Mesenchymal stem cell (in vitro differentiated cells and primary cell): ENCODE measurements around the gene C20orf96.

Experiments
- DNase-seq: peaks from one replicate; pipeline ENCODE4 v3.0.0-alpha.2; 2013
- H2AFZ ChIP-seq: one replicate; pipeline ENCODE4 v1.6.1; 2013; ENCODE audit warnings: low read depth, mild to moderate bottlenecking, control low read depth, inconsistent platforms, low read length, moderate library complexity
- H2AK5ac ChIP-seq: 2 replicates; pipeline ENCODE4 v1.6.1; 2013; ENCODE audit warnings: low read length, moderate library complexity, mild to moderate bottlenecking, inconsistent platforms; ENCODE audit not compliant: severe bottlenecking
- H2BK120ac ChIP-seq: one replicate; pipeline ENCODE4 v1.6.1; 2013; ENCODE audit warnings: low read depth, mild to moderate bottlenecking, inconsistent platforms, low read length, moderate library complexity
- H2BK12ac ChIP-seq, 2 experiments: one replicate each; pipeline ENCODE4 v1.6.1; 2013; ENCODE audit warnings: inconsistent platforms in 2 of 2, low read length in 2 of 2, mild to moderate bottlenecking in 2 of 2, moderate library complexity in 2 of 2, control low read depth in 1 of 2
- H2BK15ac ChIP-seq: one replicate; pipeline ENCODE4 v1.6.1; 2013; ENCODE audit warnings: mild to moderate bottlenecking, low read depth, inconsistent platforms; ENCODE audit not compliant: poor library complexity, severe bottlenecking
- H2BK5ac ChIP-seq: 2 replicates; pipeline ENCODE4 v1.6.1; 2013; ENCODE audit warnings: low read depth, mild to moderate bottlenecking, low read length, control low read depth, inconsistent platforms; ENCODE audit not compliant: poor library complexity, severe bottlenecking
- H3K14ac ChIP-seq, 2 experiments: one replicate each; pipeline ENCODE4 v1.6.1; 2013; ENCODE audit warnings: inconsistent platforms in 2 of 2, low read length in 2 of 2, control low read depth in 1 of 2, mild to moderate bottlenecking in 1 of 2, moderate library complexity in 1 of 2
- H3K18ac ChIP-seq, 2 experiments: one replicate each; pipeline ENCODE4 v1.6.1; 2013; ENCODE audit warnings: inconsistent platforms in 2 of 2, low read length in 2 of 2, control low read depth in 1 of 2, low read depth in 1 of 2, mild to moderate bottlenecking in 1 of 2
- H3K23ac ChIP-seq, 2 experiments: one replicate each; pipeline ENCODE4 v1.6.1; 2013; ENCODE audit warnings: inconsistent platforms in 2 of 2, low read length in 2 of 2, mild to moderate bottlenecking in 2 of 2, moderate library complexity in 2 of 2, control low read depth in 1 of 2
- H3K27ac ChIP-seq: 2 replicates; pipeline ENCODE4 v1.5.1; 2013; ENCODE audit warnings: mild to moderate bottlenecking, moderate library complexity, low read length, control low read depth, inconsistent platforms; ENCODE audit not compliant: poor library complexity, severe bottlenecking
- H3K27me3 ChIP-seq, 2 experiments: 2 replicates each; pipeline versions ENCODE4 v1.6.1 to v1.7.0; 2013; ENCODE audit warnings: low read length in 2 of 2, mild to moderate bottlenecking in 2 of 2, moderate library complexity in 2 of 2, control low read depth in 1 of 2, inconsistent platforms in 1 of 2; ENCODE audit not compliant: control insufficient read depth in 1 of 2, insufficient read depth in 1 of 2
- H3K36me3 ChIP-seq, 2 experiments: 2 replicates each; pipeline versions ENCODE4 v1.6.1 to v1.7.0; 2013; ENCODE audit warnings: low read length in 2 of 2, control low read depth in 1 of 2, inconsistent platforms in 1 of 2, low read depth in 1 of 2, mild to moderate bottlenecking in 1 of 2; ENCODE audit not compliant: insufficient read depth in 2 of 2, control insufficient read depth in 1 of 2
- H3K4ac ChIP-seq, 2 experiments: one replicate each; pipeline ENCODE4 v1.6.1; 2013; ENCODE audit warnings: inconsistent platforms in 2 of 2, low read length in 2 of 2, mild to moderate bottlenecking in 2 of 2, moderate library complexity in 2 of 2, control low read depth in 1 of 2, low read depth in 1 of 2
- H3K4me1 ChIP-seq: 2 replicates; pipeline ENCODE4 v1.6.1; 2013; ENCODE audit warnings: low read depth, low read length, control low read depth; ENCODE audit not compliant: control insufficient read depth, insufficient read depth
- H3K4me2 ChIP-seq: 2 replicates; pipeline ENCODE4 v1.6.1; 2013; ENCODE audit warnings: low read length, mild to moderate bottlenecking, inconsistent platforms; ENCODE audit not compliant: poor library complexity, severe bottlenecking
- H3K4me3 ChIP-seq, 2 experiments: 2 replicates each; pipeline versions ENCODE4 v1.5.1 to v1.7.0; 2013; ENCODE audit warnings: low read length in 2 of 2, mild to moderate bottlenecking in 2 of 2, control low read depth in 1 of 2, low read depth in 1 of 2; ENCODE audit not compliant: insufficient read depth in 1 of 2
- H3K79me1 ChIP-seq: replicated peaks from 2 replicates; pipeline ENCODE4 v1.6.1; 2013; ENCODE audit warnings: mild to moderate bottlenecking, control low read depth, low read length, inconsistent platforms; ENCODE audit not compliant: poor library complexity, severe bottlenecking
- H3K9ac ChIP-seq: 2 replicates; pipeline ENCODE4 v1.7.0; 2013; ENCODE audit warnings: mild to moderate bottlenecking, low read length, moderate library complexity
- H3K9me3 ChIP-seq: 2 replicates; pipeline ENCODE4 v1.7.0; 2013; ENCODE audit warnings: mild to moderate bottlenecking, low read length; ENCODE audit not compliant: control insufficient read depth
- H4K8ac ChIP-seq: one replicate; pipeline ENCODE4 v1.6.1; 2013; ENCODE audit warnings: inconsistent platforms, mild to moderate bottlenecking, low read length, moderate library complexity
- H4K91ac ChIP-seq: one replicate; pipeline ENCODE4 v1.6.1; 2013; ENCODE audit warnings: mild to moderate bottlenecking, low read length, inconsistent platforms
- WGBS: methylation state at CpG from one replicate; pipeline ENCODE4 v1.1.7; 2013; ENCODE audit warnings: mixed read lengths; 5-methylcytosine and 5-hydroxymethylcytosine counted together

Gene C20orf96

GRCh38 chr20:270517-270916 lies 20.0 kb downstream of the C20orf96 start:
- Histone ChIP-seq H3K9ac (no peak overlapping the region), H3K4me2 (no peak overlapping the region), H3K79me1 (no peaks in the 10 kb centered on the region), H3K18ac (no peak overlapping the region), H3K4me1 (peaks cover 10% of the 10 kb centered on the region), H3K4me3 (no peak overlapping the region), H2AK5ac (no peak overlapping the region), H2BK12ac (no peak overlapping the region), H3K27me3 (peaks cover 0 to 14% of the 10 kb centered on the region in 2 experiments), H3K27ac (no peak overlapping the region), H2BK15ac (no peak overlapping the region), H3K36me3 (peaks cover under 1 to 13% of the 10 kb centered on the region in 2 experiments), H3K4ac (no peak overlapping the region), H2AFZ (no peak overlapping the region), H2BK5ac (no peak overlapping the region), H3K14ac (no peak overlapping the region), H4K8ac (no peak overlapping the region), H2BK120ac (no peak overlapping the region), H3K23ac (no peak overlapping the region), H3K9me3 (no peaks in the 10 kb centered on the region), H4K91ac (no peak overlapping the region)
- WGBS, result 92% methylated on average over 5 of the region's 5 CpGs
- DNase-seq, result no peak

DNA sequence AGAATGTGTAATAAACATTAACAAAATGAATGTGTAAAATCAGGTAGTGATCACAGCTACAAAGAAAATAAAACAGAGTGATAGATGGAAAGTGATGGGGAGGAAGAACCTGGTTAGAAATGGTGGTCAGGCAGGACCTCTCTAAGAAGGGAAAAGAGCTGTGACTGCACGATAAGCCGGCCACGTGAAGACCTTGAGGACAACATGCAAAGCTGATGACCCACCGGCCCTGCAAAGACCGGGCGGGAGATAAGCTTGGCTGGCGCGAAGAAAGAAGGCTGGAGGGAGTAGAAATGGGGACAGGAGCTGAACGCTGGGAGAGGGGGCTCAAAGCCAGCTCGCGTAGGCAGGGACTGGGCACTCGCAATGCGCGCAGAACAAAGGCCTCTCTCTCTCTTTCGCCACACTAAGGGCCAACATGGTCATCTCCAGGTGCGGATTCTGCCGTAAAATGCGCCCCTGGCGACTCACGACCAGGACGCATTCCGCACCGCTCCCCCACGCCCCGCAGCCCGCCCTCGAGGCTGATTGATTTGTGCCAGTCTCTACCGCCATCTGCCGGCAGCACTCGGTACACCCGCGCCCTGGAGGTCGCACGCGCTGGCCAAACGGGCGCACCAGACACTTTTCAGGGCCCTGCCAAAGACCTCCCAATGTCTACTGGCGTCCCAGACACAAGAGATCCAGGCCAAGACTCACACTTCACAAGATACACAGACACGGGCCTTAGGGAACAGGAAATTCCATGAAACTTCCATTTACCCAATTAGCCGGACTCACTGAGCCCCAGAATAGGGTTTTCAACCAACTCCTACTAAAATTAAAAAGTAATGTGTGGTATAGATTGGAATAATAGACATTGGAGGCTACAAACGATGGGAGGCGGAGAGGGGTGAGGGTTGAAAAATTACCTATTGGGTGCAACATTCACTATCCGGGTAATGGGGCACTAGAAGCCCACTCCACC lies 23.7 kb downstream of the C20orf96 start:
- H3K9me3 ChIP-seq, result no peaks in the 10 kb centered on the region
- peak overlapping the region; percentile 34 to 79 for H3K4me3 ChIP-seq
- peak overlapping the region in 1 of 2 experiments; percentile 19 for H3K4ac ChIP-seq
- no peak overlapping the region for H2AK5ac ChIP-seq
- no peak overlapping the region for H4K91ac ChIP-seq
- H3K27ac ChIP-seq, result no peak overlapping the region
- H3K4me1 ChIP-seq, result peaks cover 10% of the 10 kb centered on the region
- DNase-seq, result peak; percentile 66
- peaks cover 0 to 4% of the 10 kb centered on the region in 2 experiments for H3K36me3 ChIP-seq
- H2BK120ac ChIP-seq, result no peak overlapping the region
- H3K9ac ChIP-seq, result peak overlapping the region; percentile 73
- peak overlapping the region; percentile 97 for H4K8ac ChIP-seq
- no peak overlapping the region for H3K14ac ChIP-seq
- peak overlapping the region; percentile 87 for H2AFZ ChIP-seq
- peak overlapping the region; percentile 74 for H3K4me2 ChIP-seq
- no peak overlapping the region for H3K23ac ChIP-seq
- H3K79me1 ChIP-seq, result no peaks in the 10 kb centered on the region
- peaks cover 8 to 36% of the 10 kb centered on the region in 2 experiments for H3K27me3 ChIP-seq
- H3K18ac ChIP-seq, result peak overlapping the region; percentile 62 to 70
- peak overlapping the region; percentile 78 for H2BK15ac ChIP-seq
- WGBS, result 15% methylated on average over 39 of the region's 43 CpGs
- H2BK5ac ChIP-seq, result no peak overlapping the region
- no peak overlapping the region for H2BK12ac ChIP-seq

GRCh38 chr20:263701-264100 lies 26.8 kb downstream of the C20orf96 start:
- no peak overlapping the region for H2BK12ac ChIP-seq
- H2AFZ ChIP-seq, result no peak overlapping the region
- no peak overlapping the region for H3K4me3 ChIP-seq
- no peak for DNase-seq
- H2BK5ac ChIP-seq, result no peak overlapping the region
- no peaks in the 10 kb centered on the region for H3K79me1 ChIP-seq
- H3K36me3 ChIP-seq, result no peaks in the 10 kb centered on the region
- H4K8ac ChIP-seq, result no peak overlapping the region
- no peak overlapping the region for H3K14ac ChIP-seq
- peaks cover 21 to 53% of the 10 kb centered on the region in 2 experiments for H3K27me3 ChIP-seq
- H2BK15ac ChIP-seq, result no peak overlapping the region
- no peak overlapping the region for H3K9ac ChIP-seq
- no peak overlapping the region for H3K27ac ChIP-seq
- H3K23ac ChIP-seq, result peak overlapping the region in 1 of 2 experiments; percentile 35
- H3K4me2 ChIP-seq, result no peak overlapping the region
- H3K4ac ChIP-seq, result no peak overlapping the region
- H2AK5ac ChIP-seq, result no peak overlapping the region
- H4K91ac ChIP-seq, result no peak overlapping the region
- H3K18ac ChIP-seq, result no peak overlapping the region
- H2BK120ac ChIP-seq, result no peak overlapping the region
- no peaks in the 10 kb centered on the region for H3K9me3 ChIP-seq
- WGBS, result 79% methylated on average over 13 of the region's 13 CpGs
- H3K4me1 ChIP-seq, result peaks cover 6% of the 10 kb centered on the region

DNA sequence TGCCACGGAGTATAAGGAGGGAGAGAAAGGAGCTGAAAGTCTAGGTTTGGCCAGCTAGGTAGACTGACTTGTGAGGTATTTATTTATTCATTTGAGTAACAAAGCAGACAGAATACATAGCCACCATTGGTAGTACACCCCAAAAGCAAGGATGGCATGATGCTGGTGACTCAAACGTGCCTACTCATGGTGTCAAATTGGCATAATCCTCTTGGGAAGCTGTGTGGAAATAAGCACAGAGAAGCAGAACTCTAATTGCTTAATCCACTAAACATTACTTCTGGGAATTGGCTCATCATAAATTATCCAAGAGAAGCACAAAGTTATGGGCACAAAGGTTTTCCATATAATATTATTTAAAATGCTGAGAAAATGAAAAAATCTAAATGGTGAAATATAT lies 30.6 kb downstream of the C20orf96 start:
- Histone ChIP-seq H3K27me3 (peaks cover 35 to 63% of the 10 kb centered on the region in 2 experiments), H3K27ac (no peak overlapping the region), H2BK15ac (no peak overlapping the region), H3K36me3 (no peaks in the 10 kb centered on the region), H3K23ac (no peak overlapping the region), H2AFZ (no peak overlapping the region), H3K79me1 (no peaks in the 10 kb centered on the region), H2BK120ac (no peak overlapping the region), H3K4ac (no peak overlapping the region), H3K4me1 (no peaks in the 10 kb centered on the region), H3K9ac (no peak overlapping the region), H3K9me3 (no peaks in the 10 kb centered on the region), H3K14ac (no peak overlapping the region), H3K4me2 (no peak overlapping the region), H3K18ac (no peak overlapping the region), H2BK12ac (no peak overlapping the region), H4K91ac (no peak overlapping the region), H2BK5ac (no peak overlapping the region), H4K8ac (no peak overlapping the region), H2AK5ac (no peak overlapping the region), H3K4me3 (no peak overlapping the region)
- DNase-seq, result no peak
- WGBS, result 43% methylated on average over 1 of the region's 2 CpGs
